ENCODE results near the gene MAU2.

The MAU2 gene

DNA sequence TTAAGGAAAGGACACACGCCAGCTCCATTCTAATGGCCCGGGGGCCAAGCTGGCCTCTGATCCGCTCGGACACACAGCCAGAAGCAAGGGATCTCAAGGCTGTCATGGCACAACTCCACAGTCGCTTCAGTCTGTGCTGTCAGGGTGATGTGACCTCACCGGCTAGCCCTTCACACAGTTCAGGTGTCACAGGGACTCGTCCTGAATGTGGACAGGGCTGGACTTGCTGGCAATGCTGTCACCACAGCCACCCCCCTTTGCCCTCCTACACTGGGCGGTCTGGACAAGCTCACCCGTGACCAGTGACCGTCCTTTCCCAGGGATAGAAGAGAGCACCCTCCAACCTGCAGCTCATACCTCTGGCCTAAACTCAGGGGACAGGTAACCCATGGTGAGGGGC is 15.6 kb upstream of the MAU2 start:
- no peak for DNase-seq (ENCODE audit: extremely low read depth in 1 of 2, low read depth in 1 of 2)

DNA sequence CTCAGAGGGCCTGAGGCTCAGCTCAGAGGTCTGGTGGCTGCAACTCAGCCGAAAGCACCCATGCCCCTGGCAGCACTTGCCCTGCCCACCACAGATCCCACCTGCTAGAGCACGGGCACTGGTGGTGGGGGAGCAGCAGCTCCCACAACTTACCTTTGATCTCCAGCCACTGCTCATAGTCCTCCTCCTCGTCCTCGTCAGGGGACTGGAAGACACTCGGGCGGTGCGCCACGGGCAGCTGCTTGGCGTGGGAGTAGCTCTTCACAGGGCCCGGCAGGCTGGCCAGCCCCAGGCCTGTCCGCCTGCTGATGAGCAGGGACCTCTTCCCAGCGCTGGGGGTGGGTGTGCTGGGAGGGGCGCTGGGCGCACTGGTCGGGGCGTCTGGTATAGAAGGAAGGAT is 14.9 kb upstream of the MAU2 start:
- no peak for DNase-seq (ENCODE audit: extremely low read depth in 1 of 2, low read depth in 1 of 2)

DNA sequence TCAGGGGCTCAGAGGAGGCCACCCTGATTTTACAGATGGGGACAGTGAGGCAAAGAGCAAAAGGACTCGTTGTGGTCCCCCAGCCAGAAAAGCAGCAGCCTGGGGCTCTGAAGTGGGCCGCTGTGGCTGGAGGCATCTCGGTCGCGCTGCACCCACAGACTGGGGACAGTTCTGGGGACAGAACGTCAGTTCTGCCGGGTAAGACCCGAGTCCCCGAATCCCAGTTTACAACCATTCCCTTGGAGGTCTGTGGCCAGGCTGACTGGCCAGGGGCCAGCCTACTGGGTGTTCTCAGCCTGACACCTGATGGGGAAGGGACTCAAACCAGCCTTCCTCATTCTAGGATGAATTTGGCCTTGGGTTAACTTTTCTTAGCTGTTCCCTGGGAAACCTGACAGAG is 14.4 kb upstream of the MAU2 start:
- no peak for DNase-seq (ENCODE audit: extremely low read depth in 1 of 2, low read depth in 1 of 2)

DNA sequence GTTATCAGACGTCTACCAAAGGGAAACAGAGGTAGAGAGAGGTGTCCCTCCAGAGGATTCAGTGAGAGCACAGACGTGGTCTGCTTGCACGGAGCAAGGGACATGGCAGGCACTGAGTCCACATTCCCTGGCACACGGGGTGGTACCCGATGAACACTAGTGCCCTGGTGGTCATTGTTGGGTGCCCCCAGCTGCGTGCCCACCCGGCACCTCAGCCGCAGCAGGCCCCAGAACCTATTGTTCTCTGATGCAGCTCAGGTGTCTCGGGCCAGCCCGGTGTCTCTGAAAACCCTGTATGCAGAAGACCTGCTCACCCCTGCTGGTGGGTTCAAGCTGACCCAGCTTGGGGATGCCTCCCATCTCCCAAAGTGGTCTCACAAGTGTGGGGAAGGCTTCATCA is 12.3 kb upstream of the MAU2 start:
- no peak for DNase-seq (ENCODE audit: extremely low read depth in 1 of 2, low read depth in 1 of 2)

DNA sequence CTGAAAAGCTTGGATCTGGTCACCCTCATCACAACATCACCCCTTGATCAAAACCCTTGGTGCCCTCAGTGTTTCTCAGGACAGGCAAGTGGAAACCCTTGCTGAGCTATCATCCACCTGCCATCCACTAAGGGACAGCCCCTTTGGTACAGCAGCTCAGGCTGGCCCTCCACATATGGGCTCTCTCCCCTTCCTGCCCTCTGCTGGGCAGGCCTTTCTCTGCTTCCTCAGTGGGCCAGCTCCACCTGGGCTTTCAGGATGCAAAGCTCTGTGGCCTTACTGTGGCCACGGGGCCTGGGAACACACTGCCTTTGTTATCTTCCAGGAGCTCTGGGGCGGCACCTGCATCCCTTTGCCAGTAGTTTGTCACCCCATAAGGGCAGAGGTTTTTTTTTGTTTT is 5.2 kb upstream of the MAU2 start:
- DNase-seq (ENCODE audit: extremely low read depth in 1 of 2, low read depth in 1 of 2): no peak

DNA sequence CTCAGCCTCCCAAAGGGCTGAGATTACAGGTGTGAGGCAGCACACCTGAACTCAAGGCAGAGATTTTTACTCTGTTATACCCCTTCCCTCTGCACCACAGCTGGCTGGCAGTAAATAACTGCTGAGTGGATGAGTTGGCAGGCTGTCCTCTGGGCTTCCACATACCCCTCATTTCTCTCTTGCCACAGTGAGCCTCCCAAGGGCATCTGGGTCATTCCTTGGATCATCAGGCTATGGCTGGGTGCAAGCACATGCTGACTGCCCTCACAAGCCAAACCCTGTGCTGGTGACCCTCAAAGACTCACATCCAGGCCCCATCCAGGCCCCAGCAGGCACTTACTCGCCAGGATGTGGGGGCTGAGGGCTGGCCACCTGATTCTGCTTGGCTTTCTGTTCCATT is 4.5 kb upstream of the MAU2 start:
- no peak for DNase-seq (ENCODE audit: extremely low read depth in 1 of 2, low read depth in 1 of 2)

DNA sequence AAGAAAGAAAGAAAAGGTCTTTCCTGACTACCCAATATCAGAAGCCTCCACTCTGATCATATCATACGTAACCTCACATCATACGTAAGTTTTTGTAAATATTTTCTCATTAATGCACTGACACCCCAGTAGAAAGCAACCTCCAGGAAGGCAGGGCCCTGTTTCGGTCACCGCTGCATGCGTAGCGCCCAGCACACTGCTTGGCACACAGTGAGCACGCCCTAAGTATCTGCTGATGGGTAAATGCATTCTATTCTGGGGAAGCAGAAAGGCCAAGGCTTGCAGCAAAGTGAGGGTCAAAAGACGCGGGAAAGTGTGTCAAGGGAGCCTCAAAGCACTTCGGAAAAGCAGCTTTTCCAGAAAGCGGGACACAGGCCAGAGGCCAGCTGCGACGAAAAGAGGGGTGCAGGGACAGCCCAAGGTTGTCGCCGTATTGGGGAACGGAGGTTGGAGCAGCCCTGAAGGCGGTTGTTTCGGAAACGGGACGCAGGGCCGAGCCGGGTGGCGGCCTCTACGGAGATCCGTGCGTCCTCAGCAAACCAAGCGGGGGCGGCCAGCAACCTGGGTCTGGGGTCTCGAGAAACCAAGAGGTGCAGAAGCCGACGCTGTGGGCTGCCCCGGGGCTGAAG is 783 bp upstream of the MAU2 start:
- no peak for DNase-seq (ENCODE audit: extremely low read depth in 1 of 2, low read depth in 1 of 2)

DNA sequence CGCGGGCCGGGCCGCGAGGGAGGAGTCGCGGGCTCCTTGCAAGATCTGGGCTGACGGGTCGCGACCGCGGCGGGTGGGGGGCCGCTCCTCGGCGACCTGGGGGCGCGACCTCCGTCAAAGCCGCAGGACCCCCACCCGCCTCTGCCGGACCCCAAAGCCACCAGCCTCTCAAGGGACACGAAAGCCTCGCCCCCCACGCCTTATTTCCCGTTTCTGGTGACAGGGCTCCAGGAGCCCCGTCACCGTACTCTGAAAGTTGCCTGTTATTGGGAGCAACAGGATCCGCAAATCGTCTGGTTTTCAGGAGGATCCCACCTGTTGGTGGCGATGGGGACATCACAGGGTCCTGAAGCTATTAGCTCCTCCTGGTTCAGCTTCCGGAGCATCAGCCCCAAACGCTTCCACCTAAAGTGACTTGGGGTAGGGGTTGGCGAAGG is 530 bp downstream of the MAU2 start:
- DNase-seq (ENCODE audit: extremely low read depth in 1 of 2, low read depth in 1 of 2): no peak

DNA sequence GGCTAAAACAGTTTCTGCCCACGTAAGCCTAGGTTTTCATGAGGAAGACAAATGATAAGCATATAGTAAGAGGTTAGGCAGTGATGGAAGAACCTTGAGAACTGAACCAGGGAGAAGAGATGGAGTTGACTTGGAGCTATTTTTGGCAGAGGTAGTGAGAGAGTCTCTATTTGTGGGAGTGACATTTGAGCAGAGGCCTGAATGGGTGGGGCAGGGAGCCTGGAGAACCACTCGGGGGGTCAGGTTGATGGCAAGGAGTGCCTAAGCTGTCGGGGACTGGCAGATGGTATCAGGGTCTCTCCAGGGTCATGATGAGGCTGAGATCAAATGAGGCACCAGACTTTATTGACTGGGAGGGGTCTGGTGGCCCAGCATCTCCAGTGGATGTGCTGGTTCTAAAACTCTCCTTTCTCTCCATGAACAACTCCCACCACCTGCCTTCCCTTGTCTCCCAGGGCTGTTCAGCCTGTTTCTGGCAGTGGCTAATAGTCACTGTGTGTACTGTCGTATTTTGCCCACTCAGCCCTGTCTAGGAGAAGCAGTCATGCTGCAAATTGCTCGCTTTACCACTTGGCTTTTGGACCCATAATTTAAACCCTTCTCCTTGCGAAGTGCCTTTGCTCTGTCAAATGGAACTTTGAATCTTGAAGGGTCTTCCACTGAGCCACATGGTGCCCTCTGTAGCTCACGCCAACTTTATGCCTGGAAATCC is 3.6 kb downstream of the MAU2 start:
- no peak for DNase-seq (ENCODE audit: extremely low read depth in 1 of 2, low read depth in 1 of 2)

DNA sequence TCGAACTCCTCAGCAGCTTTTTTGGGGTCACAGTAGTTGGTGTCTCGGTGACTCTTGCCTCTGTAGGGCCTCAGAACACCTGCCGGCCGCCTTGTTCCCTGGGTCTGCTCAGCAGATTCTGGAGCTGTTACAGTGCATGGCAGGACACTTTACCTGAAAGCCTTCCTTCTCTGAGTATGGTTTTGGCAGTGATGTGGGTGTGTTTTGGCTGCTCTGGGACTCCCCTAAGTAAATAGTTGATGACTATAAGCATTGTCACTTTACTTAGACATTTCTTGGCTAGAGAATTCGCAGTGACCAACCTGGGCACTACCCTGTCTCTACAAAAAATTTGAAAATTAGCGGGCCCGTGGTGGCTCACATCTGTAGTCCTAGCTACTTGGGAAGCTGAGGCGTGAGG is 7.0 kb downstream of the MAU2 start:
- no peak for DNase-seq (ENCODE audit: extremely low read depth in 1 of 2, low read depth in 1 of 2)

DNA sequence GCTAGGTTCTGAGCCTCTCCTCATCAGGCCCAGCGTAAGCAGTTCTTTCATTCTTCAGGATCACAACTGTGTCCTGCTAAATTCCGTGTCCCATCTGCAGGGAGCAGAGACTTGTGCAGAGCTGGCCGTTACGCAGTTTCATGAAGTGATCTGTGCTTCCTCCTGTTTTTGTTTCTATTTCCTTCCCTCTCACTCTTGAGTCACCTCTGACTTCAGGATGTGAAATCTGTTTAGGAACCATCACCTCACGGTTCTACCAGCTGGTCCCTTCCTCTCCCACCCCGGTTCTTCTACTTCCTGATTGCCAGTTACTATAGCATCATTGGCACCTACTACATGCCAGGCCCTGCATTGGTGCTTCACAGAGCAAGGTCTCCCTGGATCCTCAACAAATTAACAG is 8.5 kb downstream of the MAU2 start:
- no peak for DNase-seq (ENCODE audit: extremely low read depth in 1 of 2, low read depth in 1 of 2)

DNA sequence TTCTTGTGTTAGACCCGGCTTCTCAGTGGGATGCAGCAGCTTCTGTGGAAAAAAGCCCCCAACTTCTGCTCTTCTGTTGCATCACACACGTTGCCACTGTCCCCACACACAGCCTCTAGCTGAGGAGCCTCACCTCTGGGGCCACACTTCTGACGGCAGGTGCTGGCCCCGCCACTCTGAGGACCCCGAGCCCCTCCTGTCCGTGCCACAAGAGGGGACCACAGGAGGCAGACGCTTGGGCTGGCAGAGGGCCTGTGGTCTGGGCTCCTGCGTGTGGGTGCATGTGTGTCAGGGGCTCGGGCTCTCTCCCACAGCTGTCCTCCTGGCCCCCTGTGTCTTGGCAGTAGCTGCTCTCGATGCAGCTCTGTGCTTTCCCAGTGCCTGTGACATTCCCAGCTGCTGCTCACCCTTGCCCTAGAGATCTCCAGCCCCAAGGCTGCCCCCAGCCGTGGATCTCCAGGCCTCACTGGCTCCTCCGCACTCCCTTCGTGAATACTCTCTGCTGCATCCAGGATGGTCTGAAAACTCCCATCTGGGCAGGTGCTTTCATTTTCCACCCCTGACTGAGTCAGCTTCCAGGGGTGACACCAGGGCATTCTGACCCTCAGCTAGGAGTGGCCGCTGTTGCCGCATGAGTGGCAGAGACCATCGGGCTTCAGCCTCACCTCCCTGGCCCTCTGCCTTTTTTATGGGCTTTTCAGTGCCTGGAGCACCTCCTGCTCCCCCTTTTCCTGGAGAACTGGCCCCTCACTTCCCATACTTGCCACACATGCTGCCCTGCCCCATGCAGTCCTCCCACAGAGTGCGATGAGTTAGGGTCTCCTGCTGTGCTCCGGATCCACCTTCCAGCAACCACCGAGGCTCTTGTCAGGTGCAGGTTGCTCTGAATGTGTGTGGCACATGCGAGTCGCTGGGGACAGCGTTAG is 13.7 kb downstream of the MAU2 start:
- DNase-seq (ENCODE audit: extremely low read depth in 1 of 2, low read depth in 1 of 2): no peak

DNA sequence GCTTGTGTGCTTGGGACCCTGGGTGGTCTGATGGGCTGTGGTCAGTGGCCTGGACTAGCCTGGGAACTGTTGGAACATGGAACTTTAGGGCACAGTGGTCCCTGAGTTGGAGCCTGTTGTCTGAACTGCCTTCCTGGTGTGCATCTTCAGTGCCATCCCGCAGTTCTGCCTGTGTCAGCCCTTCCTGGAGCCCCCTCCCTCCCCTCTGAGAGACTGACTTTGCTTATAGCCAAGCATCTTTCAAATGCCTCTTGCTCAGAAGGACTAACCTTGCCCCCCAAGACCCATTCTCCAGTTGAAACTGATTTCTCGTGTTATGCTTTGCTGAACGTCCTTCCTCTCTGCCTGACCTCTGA is 14.3 kb downstream of the MAU2 start:
- DNase-seq (ENCODE audit: extremely low read depth in 1 of 2, low read depth in 1 of 2): no peak

DNA sequence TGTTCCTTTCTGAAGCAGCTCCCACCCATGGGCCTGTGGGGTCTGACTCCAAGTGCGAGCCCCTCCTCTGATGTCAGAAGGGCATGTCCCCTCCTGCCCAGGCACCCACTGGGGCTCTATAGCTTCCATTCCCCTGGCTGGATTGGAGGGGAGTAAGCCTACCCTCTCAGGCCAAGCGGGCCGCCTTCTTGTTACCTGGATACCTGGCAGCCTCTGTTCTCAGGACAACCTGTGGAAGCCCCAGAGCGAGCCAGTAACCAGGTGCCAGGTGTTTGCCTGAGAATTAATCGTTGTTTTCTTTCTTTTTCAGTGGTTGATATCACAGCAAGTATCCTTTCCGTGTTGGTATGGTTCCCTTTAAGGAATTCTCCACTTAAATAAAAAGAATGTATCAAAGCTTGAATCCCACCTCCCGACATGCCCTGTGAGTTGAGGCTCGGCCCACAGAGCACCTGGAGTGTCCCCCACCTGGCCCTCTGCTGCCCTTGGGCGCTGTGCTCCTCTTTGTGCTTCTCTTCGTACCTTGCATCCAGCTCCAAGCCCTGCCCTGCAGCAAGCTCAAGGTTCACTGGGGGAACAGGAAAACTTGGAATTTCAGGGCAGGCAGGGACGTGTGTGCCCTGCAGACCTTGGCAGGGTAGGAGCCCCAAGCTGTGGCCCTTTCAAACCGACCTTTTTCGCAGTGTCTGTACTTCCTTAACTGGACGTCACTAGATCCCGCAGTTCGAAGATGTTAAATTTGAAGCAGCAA is 15.0 kb downstream of the MAU2 start:
- no peak for DNase-seq (ENCODE audit: extremely low read depth in 1 of 2, low read depth in 1 of 2)

DNA sequence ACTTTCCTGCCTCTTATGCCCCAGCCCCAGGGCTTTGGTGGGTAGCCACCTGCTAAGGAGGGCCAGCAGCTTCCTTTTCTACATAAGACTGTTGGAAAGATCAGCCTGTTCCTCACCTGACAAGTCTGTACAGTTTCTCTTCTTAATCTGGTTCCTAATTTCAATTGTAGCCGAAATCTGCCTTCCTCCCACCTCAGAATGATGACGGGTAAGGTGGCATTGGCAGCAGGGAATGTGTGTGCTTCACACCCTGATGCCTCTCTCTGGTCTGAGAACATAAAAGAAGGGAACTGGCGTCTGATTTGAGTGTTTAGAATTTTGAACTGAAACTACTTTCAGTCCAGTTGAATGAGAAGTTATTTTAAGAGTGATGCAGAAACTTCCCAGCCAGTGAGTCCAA is 16.0 kb downstream of the MAU2 start:
- no peak for DNase-seq (ENCODE audit: extremely low read depth in 1 of 2, low read depth in 1 of 2)

DNA sequence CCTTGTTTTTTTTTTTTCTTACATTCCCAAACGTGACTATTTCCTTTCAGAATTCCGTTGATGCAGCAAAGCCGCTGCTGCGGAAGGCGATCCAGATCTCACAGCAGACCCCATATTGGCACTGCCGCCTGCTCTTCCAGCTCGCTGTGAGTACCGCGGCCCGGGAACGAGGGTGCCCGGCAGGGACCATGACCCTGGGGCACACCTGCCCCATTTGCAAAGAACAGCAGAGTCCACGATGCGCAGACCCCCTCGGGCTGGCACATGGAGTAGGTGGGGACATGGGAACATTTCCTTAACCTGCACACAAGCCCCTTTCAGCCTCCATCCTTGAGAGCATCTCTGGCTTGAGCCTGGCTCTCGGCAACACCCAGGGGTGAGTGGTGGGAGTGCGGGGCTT is 16.5 kb downstream of the MAU2 start:
- no peak for DNase-seq (ENCODE audit: extremely low read depth in 1 of 2, low read depth in 1 of 2)

DNA sequence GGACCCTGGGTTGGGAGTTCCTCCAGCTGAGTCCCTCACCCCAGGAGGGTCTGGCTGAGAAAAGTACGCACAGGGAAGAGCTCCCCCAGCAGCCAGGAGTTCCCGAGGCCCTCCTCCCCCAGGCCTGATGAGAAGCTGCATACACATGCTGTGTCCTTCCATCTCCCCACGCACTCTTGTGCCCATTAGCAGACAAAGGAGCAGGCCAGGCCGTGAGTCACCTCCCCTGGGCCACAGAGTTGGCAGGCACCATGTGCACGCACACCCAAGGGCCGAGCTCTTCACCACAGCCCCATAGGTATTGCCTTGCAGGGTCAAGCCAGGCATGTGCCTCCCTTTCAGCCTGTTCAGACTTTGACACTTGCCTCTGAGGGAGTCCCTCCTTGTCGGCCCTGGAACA is 17.5 kb downstream of the MAU2 start:
- no peak for DNase-seq (ENCODE audit: extremely low read depth in 1 of 2, low read depth in 1 of 2)

DNA sequence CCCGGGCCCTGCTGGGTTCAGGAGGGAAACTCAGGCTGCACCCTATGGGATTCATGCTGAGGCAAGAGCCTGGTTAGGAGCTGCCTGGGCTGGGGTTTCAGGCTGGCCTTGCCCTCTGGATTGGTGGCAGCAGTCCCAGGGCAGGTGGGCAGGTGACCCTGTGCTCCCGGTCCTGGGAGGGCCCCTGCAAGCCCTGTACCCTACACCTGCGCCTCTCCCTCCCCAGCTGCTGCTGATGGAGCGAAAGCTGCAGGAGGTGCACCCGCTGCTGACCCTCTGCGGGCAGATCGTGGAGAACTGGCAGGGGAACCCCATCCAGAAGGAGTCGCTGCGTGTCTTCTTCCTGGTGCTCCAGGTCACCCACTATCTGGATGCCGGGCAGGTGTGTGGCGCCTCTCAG is 20.4 kb downstream of the MAU2 start:
- DNase-seq (ENCODE audit: extremely low read depth in 1 of 2, low read depth in 1 of 2): no peak

DNA sequence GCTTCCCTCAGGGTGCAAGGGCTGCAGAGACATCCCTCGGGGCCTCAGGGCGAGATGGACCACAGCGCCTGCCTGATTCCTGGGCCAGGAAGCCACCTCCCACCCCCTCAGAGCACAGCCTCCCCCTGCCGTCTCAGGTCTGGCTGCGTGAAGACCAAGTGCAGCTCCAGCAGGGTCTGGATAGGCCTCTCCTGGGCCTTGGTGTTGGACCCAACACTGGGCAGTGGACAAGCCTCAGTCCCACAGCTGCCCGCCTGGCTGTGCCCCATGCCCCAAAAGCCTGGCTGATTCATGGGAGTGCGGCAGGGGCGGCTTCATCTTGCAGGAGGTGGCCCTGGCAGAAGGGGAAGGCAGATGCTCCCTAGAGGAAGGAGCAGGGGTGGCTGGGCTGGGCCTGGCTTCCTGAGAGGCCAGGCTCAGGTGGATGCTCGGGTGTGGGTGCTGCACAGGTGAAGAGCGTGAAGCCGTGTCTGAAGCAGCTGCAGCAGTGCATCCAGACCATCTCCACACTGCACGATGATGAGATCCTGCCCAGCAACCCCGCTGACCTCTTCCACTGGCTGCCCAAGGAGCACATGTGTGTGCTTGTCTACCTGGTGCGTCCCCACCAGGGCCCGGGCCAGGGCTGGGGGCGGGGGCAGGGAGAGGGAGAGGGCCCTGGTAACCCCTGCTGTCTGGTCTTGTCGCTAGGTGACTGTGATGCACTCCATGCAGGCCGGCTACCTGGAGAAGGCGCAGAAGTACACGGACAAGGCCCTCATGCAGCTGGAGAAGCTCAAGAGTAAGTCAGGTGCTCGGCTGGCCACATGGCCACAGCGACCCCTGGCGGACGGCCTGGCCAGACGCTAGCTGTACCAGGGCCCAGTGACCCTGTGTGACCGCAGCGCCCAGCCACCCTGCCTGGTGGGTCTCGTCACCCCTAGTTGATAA is 21.7 kb downstream of the MAU2 start:
- no peak for DNase-seq (ENCODE audit: extremely low read depth in 1 of 2, low read depth in 1 of 2)

DNA sequence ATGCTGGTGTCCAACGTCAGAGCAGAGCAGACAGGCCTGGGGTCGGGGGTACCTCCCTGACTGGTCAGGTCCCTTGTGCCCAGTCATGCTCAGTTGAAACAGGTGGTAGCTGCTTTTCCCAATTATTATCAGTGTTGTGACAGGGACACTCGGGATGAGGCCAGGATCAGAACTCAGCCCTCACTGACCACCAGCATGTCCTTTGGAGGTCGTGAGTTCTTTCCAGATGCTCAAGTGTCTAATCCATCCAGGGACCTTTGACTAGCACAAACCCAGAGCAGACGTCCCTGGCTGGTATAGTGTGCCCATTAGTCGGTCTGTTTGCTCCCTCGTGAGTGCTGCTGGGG is 22.4 kb downstream of the MAU2 start:
- DNase-seq (ENCODE audit: extremely low read depth in 1 of 2, low read depth in 1 of 2): no peak
